22Rv1 (cell line): ENCODE results near the gene ENTPD6.

Experiments
- CTCF ChIP-seq: fragments of 450-650 bp; IDR thresholded peaks from 2 replicates; pipeline ENCODE4 v1.5.1; 2017; ENCODE audit warnings: mild to moderate bottlenecking
- ZFX ChIP-seq: fragments of 450-650 bp; IDR thresholded peaks from 2 replicates; pipeline ENCODE4 v1.6.1; 2017; ENCODE audit warnings: antibody characterized with exemption, borderline replicate concordance

- TF ChIP-seq CTCF = no peak
- TF ChIP-seq ZFX = no peak
Observed at GRCh38 chr20:25214426-25214790, 18.9 kb downstream of the ENTPD6 start.
